Astrocyte (in vitro differentiated cells and primary cell): ENCODE measurements around the gene NTN1. TPM values are rescaled to one million over a fixed set of nuclear protein-coding genes. Genes with fewer than 3 reads are reported as not detected.

Experiments
- DNase-seq: peaks from one replicate; pipeline ENCODE4 v3.0.0-alpha.2; 2010; ENCODE audit warnings: low read depth
- FAIRE-seq: peaks from 2 replicates; lab custom pipeline; 2011; peaks lifted over from hg19 to GRCh38; lab: Jason Lieb, UNC
- H2AFZ ChIP-seq: 2 replicates; pipeline ENCODE4 v1.6.0; 2012; ENCODE audit warnings: low read depth, low read length, inconsistent platforms
- H3K27ac ChIP-seq: 2 replicates; pipeline ENCODE4 v1.5.1; 2011; ENCODE audit warnings: low read depth, low read length, inconsistent platforms
- H3K27me3 ChIP-seq: 2 replicates; pipeline ENCODE4 v1.6.0; 2011; ENCODE audit warnings: low read length, inconsistent platforms; ENCODE audit not compliant: insufficient read depth
- H3K36me3 ChIP-seq: 2 replicates; pipeline ENCODE4 v1.5.1; 2011; ENCODE audit warnings: low read length, inconsistent platforms; ENCODE audit not compliant: insufficient read depth
- H3K4me1 ChIP-seq: 2 replicates; pipeline ENCODE4 v1.5.1; 2011; ENCODE audit warnings: low read length, inconsistent platforms; ENCODE audit not compliant: insufficient read depth
- H3K4me2 ChIP-seq: 2 replicates; pipeline ENCODE4 v1.6.0; 2012; ENCODE audit warnings: low read length, inconsistent platforms
- H3K4me3 ChIP-seq: 2 replicates; pipeline ENCODE4 v1.5.1; 2011; ENCODE audit warnings: low read depth, mild to moderate bottlenecking, low read length, inconsistent platforms; ENCODE audit not compliant: insufficient read depth
- H3K79me2 ChIP-seq: 2 replicates; pipeline ENCODE4 v1.6.0; 2012; ENCODE audit warnings: mild to moderate bottlenecking, low read length, inconsistent platforms; ENCODE audit not compliant: insufficient read depth
- H3K9ac ChIP-seq: 2 replicates; pipeline ENCODE4 v1.6.0; 2012; ENCODE audit warnings: mild to moderate bottlenecking, low read length, inconsistent platforms
- H3K9me3 ChIP-seq: 2 replicates; pipeline ENCODE4 v1.5.1; 2012; ENCODE audit warnings: low read depth, mild to moderate bottlenecking, low read length, inconsistent platforms; ENCODE audit not compliant: insufficient read depth
- H4K20me1 ChIP-seq: 2 replicates; pipeline ENCODE4 v1.6.0; 2012; ENCODE audit warnings: low read length, inconsistent platforms; ENCODE audit not compliant: insufficient read depth
- H3K27ac Mint-ChIP-seq: one replicate; pipeline ENCODE4 v1.8.0; 2021; ENCODE audit warnings: mild to moderate bottlenecking, mixed read lengths; ENCODE audit not compliant: unreplicated experiment
- H3K27me3 Mint-ChIP-seq: one replicate; pipeline ENCODE4 v1.8.0; 2021; ENCODE audit warnings: low read depth, mixed read lengths; ENCODE audit not compliant: unreplicated experiment
- H3K36me3 Mint-ChIP-seq: one replicate; pipeline ENCODE4 v1.8.0; 2021; ENCODE audit warnings: low read depth, mixed read lengths; ENCODE audit not compliant: unreplicated experiment
- H3K4me1 Mint-ChIP-seq: one replicate; pipeline ENCODE4 v1.8.0; 2021; ENCODE audit warnings: low read depth, mixed read lengths; ENCODE audit not compliant: unreplicated experiment
- H3K4me3 Mint-ChIP-seq: one replicate; pipeline ENCODE4 v1.8.0; 2021; ENCODE audit warnings: mild to moderate bottlenecking, moderate library complexity, mixed read lengths; ENCODE audit not compliant: unreplicated experiment
- H3K9me3 Mint-ChIP-seq: one replicate; pipeline ENCODE4 v1.8.0; 2021; ENCODE audit warnings: mild to moderate bottlenecking, mixed read lengths; ENCODE audit not compliant: unreplicated experiment
- CTCF ChIP-seq: IDR thresholded peaks from 2 replicates; pipeline ENCODE4 v1.5.1; 2011; ENCODE audit warnings: low read depth, mild to moderate bottlenecking, inconsistent platforms, low read length, moderate library complexity; ENCODE audit not compliant: insufficient read depth
- EZH2 ChIP-seq: IDR thresholded peaks from 2 replicates; pipeline ENCODE4 v1.6.1; 2012; ENCODE audit warnings: mild to moderate bottlenecking, low read length, inconsistent platforms; ENCODE audit not compliant: insufficient read depth
- total RNA-seq: library from RNA; stranded (reverse); gene quantifications from 2 replicates; pipeline ENCODE4 v1.2.1, GENCODE V29; 2021

NTN1 gene
- total RNA-seq, 1 donor from 2014 or later: 9.8 TPM

GRCh38 chr17:9007052-9007714, 14.1 kb upstream of the NTN1 start:
- no peak for TF ChIP-seq EZH2
- no peak for TF ChIP-seq CTCF
- no peak overlapping the region for H3K27ac ChIP-seq
- H3K4me1 ChIP-seq: peaks cover 3% of the 10 kb centered on the region
- H3K4me3 ChIP-seq: no peak overlapping the region
- no peaks in the 10 kb centered on the region for H3K9me3 ChIP-seq
- H3K9ac ChIP-seq: no peak overlapping the region
- H3K36me3 ChIP-seq: no peaks in the 10 kb centered on the region
- H3K27me3 Mint-ChIP-seq: peaks cover 63% of the 10 kb centered on the region
- no peaks in the 10 kb centered on the region for H4K20me1 ChIP-seq
- H3K36me3 Mint-ChIP-seq: no peaks in the 10 kb centered on the region
- H2AFZ ChIP-seq: no peak overlapping the region
- DNase-seq (no peak), FAIRE-seq (no peak)
- no peaks in the 10 kb centered on the region for H3K79me2 ChIP-seq
- no peak overlapping the region for H3K27ac Mint-ChIP-seq
- no peak overlapping the region for H3K4me2 ChIP-seq
- H3K4me3 Mint-ChIP-seq: no peak overlapping the region
- peaks cover 2% of the 10 kb centered on the region for H3K4me1 Mint-ChIP-seq
- peaks cover 3% of the 10 kb centered on the region for H3K9me3 Mint-ChIP-seq
- H3K27me3 ChIP-seq: peaks cover 26% of the 10 kb centered on the region

- Mint-ChIP-seq H3K4me1 (no peaks in the 10 kb centered on the region), H3K36me3 (no peaks in the 10 kb centered on the region), H3K4me3 (no peak overlapping the region), H3K9me3 (peaks cover 8% of the 10 kb centered on the region), H3K27ac (no peak overlapping the region), H3K27me3 (peaks cover 64% of the 10 kb centered on the region)
- no peak overlapping the region for H3K4me3 ChIP-seq
- no peaks in the 10 kb centered on the region for H3K79me2 ChIP-seq
- H3K9me3 ChIP-seq: no peaks in the 10 kb centered on the region
- H3K9ac ChIP-seq: no peak overlapping the region
- peaks cover 16% of the 10 kb centered on the region for H3K27me3 ChIP-seq
- no peaks in the 10 kb centered on the region for H3K36me3 ChIP-seq
- DNase-seq (no peak), FAIRE-seq (no peak)
- H2AFZ ChIP-seq: no peak overlapping the region
- no peak overlapping the region for H3K4me2 ChIP-seq
- no peaks in the 10 kb centered on the region for H4K20me1 ChIP-seq
- H3K4me1 ChIP-seq: no peaks in the 10 kb centered on the region
- H3K27ac ChIP-seq: no peak overlapping the region
- TF ChIP-seq CTCF: no peak
- TF ChIP-seq EZH2: no peak
Measured at GRCh38 chr17:9009096-9009495, 12.2 kb upstream of the NTN1 start.

- H3K79me2 ChIP-seq: no peaks in the 10 kb centered on the region
- H3K4me3 ChIP-seq: no peak overlapping the region
- no peak overlapping the region for H3K27ac ChIP-seq
- no peaks in the 10 kb centered on the region for H4K20me1 ChIP-seq
- Mint-ChIP-seq H3K36me3 (no peaks in the 10 kb centered on the region), H3K27me3 (peaks cover 63% of the 10 kb centered on the region), H3K9me3 (peaks cover 8% of the 10 kb centered on the region), H3K27ac (no peak overlapping the region), H3K4me3 (no peak overlapping the region), H3K4me1 (no peaks in the 10 kb centered on the region)
- no peak for FAIRE-seq
- no peak overlapping the region for H2AFZ ChIP-seq
- no peak for TF ChIP-seq EZH2
- TF ChIP-seq CTCF: no peak
- H3K4me1 ChIP-seq: no peaks in the 10 kb centered on the region
- no peak overlapping the region for H3K4me2 ChIP-seq
- H3K9ac ChIP-seq: no peak overlapping the region
- H3K27me3 ChIP-seq: peaks cover 9% of the 10 kb centered on the region
- DNase-seq: no peak
- H3K36me3 ChIP-seq: no peaks in the 10 kb centered on the region
- H3K9me3 ChIP-seq: no peaks in the 10 kb centered on the region
Measured at GRCh38 chr17:9009737-9010136, 11.6 kb upstream of the NTN1 start.
